PC-9 (cell line): ENCODE measurements around the gene COL4A2. TPM values are rescaled to one million over a fixed set of nuclear protein-coding genes. Genes with fewer than 3 reads are reported as not detected.

Experiments
- BruUV-seq: library from RNA; stranded (reverse); fragments of 400-500 nt; replicated peaks from 2 replicates; lab custom pipeline; 2021; lab: Mats Ljungman, UMichigan
- CTCF ChIA-PET: fragments of 300-600 bp; sonication (Branson Sonifier 250); formaldehyde crosslinking; loops from one replicate; lab custom pipeline; 2022; ENCODE audit warnings: antibody characterized with exemption; lab: Charles Lee
- POLR2A ChIA-PET: fragments of 300-600 bp; sonication (Branson Sonifier 250); formaldehyde crosslinking; loops from one replicate; lab custom pipeline; 2022; ENCODE audit warnings: antibody characterized with exemption; ENCODE audit not compliant: unreplicated experiment; lab: Charles Lee
- DNase-seq, 2 experiments: peaks; one replicate each; pipeline versions ENCODE4 v3.0.0 to v3.0.0-alpha.2; 2015 to 2022; ENCODE audit warnings: mixed read lengths in 1 of 2
- H2AFZ ChIP-seq: fragments of 200-600 bp; sonication (generic); 2 replicates; pipeline ENCODE4 v1.8.1; 2017; ENCODE audit warnings: antibody characterized with exemption
- H3F3A ChIP-seq: fragments of 200-600 bp; sonication (generic); 2 replicates; pipeline ENCODE4 v1.8.1; 2017; ENCODE audit warnings: antibody characterized with exemption, mild to moderate bottlenecking, low read depth; ENCODE audit not compliant: insufficient read depth
- H3K27ac ChIP-seq: fragments of 200-600 bp; sonication (generic); 2 replicates; pipeline ENCODE4 v1.6.1; 2016; ENCODE audit warnings: mixed run types
- H3K27me3 ChIP-seq: fragments of 200-600 bp; sonication (generic); 2 replicates; pipeline ENCODE4 v1.6.1; 2016; ENCODE audit warnings: low read depth, mixed run types; ENCODE audit not compliant: insufficient read depth
- H3K36me3 ChIP-seq: fragments of 200-600 bp; sonication (generic); 2 replicates; pipeline ENCODE4 v1.6.1; 2016; ENCODE audit warnings: low read depth, mixed run types
- H3K4me1 ChIP-seq: fragments of 200-600 bp; sonication (generic); replicated peaks from 2 replicates; pipeline ENCODE4 v1.6.1; 2016; ENCODE audit warnings: mixed run types; ENCODE audit not compliant: insufficient read depth
- H3K4me2 ChIP-seq: fragments of 200-600 bp; sonication (generic); 2 replicates; pipeline ENCODE4 v1.6.1; 2017; ENCODE audit warnings: mixed run types
- H3K4me3 ChIP-seq: fragments of 200-600 bp; sonication (generic); 2 replicates; pipeline ENCODE4 v1.6.1; 2016; ENCODE audit warnings: mixed run types
- H3K79me2 ChIP-seq: fragments of 200-600 bp; sonication (generic); 2 replicates; pipeline ENCODE4 v1.6.1; 2017; ENCODE audit warnings: low read depth, mixed run types
- H3K9me2 ChIP-seq: fragments of 200-600 bp; sonication (generic); 2 replicates; pipeline ENCODE4 v1.8.1; 2017; ENCODE audit warnings: mild to moderate bottlenecking; ENCODE audit not compliant: insufficient read depth
- H3K9me3 ChIP-seq: fragments of 200-600 bp; sonication (generic); 2 replicates; pipeline ENCODE4 v1.8.1; 2016; ENCODE audit warnings: low read depth; ENCODE audit not compliant: insufficient read depth
- H4K20me1 ChIP-seq: fragments of 200-600 bp; sonication (generic); 2 replicates; pipeline ENCODE4 v1.8.1; 2017; ENCODE audit not compliant: insufficient read depth
- CTCF ChIP-seq: fragments of 200-600 bp; sonication (generic); conservative IDR thresholded peaks from 2 replicates; pipeline ENCODE4 v1.6.1; 2017; ENCODE audit warnings: mixed run types, antibody characterized with exemption, mild to moderate bottlenecking, moderate library complexity
- EZH2 ChIP-seq: fragments of 200-600 bp; sonication (generic); IDR thresholded peaks from 2 replicates; pipeline ENCODE4 v1.8.0; 2017; ENCODE audit warnings: antibody characterized with exemption, low read depth
- intact Hi-C: fragments of 100-400 bp; cut with micrococcal nuclease; formaldehyde crosslinking; loops from one replicate; pipeline ENCODE4 v1.10.0; 2022; ENCODE audit not compliant: unreplicated experiment
- total RNA-seq: library from RNA; stranded (reverse); gene quantifications from 2 replicates; pipeline ENCODE4 v1.2.3, GENCODE V29; 2021

The COL4A2 gene
- total RNA-seq, 1 experiment from 2014 or later = 1.2 TPM

- no peaks in the 10 kb centered on the region for H3K9me3 ChIP-seq
- H3K9me2 ChIP-seq = no peaks in the 10 kb centered on the region
- no peaks in the 10 kb centered on the region for H4K20me1 ChIP-seq
- TF ChIP-seq EZH2 = no peak
- TF ChIP-seq CTCF = no peak
- TSS peak; percentile 39 for BruUV-seq
- H3K4me1 ChIP-seq = 0 out of 2 replicates have a peak, but pooled peaks cover 4% of the 10 kb centered on the region
- H2AFZ ChIP-seq = no peak overlapping the region
- H3K27me3 ChIP-seq = no peaks in the 10 kb centered on the region
- H3K27ac ChIP-seq = no peak overlapping the region
- H3K4me2 ChIP-seq = no peak overlapping the region
- ChIA-PET CTCF (no interaction called here), POLR2A (interaction anchor here (0.6 kb wide), 1 partner anchor 37 kb away, joined by 3 read pairs; no protein-coding TSS in a partner anchor)
- H3F3A ChIP-seq = peaks cover 15% of the 10 kb centered on the region; the same call in 1 of the 2 replicates
- DNase-seq = peak in 1 of 2 experiments; percentile 12
- H3K79me2 ChIP-seq = no peaks in the 10 kb centered on the region
- no peaks in the 10 kb centered on the region for H3K36me3 ChIP-seq
- intact Hi-C loops = loop anchor here (10.0 kb wide), 1 partner anchor 284 kb away; no protein-coding TSS in a partner anchor
- no peak overlapping the region for H3K4me3 ChIP-seq
Observed at GRCh38 chr13:110418944-110419343, 111.9 kb downstream of the COL4A2 start.

- Histone ChIP-seq H4K20me1 (no peaks in the 10 kb centered on the region), H3K4me2 (no peak overlapping the region), H3K4me1 (0 out of 2 replicates have a peak, but pooled peaks cover 4% of the 10 kb centered on the region), H3K27ac (no peak overlapping the region), H3F3A (peaks cover 15% of the 10 kb centered on the region; the same call in 1 of the 2 replicates), H3K27me3 (no peaks in the 10 kb centered on the region), H3K79me2 (no peaks in the 10 kb centered on the region), H3K9me2 (no peaks in the 10 kb centered on the region), H2AFZ (no peak overlapping the region), H3K4me3 (no peak overlapping the region), H3K9me3 (no peaks in the 10 kb centered on the region), H3K36me3 (no peaks in the 10 kb centered on the region)
- peak in 1 of 2 experiments; percentile 39 for DNase-seq
- ChIA-PET CTCF (no interaction called here), POLR2A (interaction anchor here (0.6 kb wide), 2 partner anchors 37 to 47 kb away, joined by 3 to 6 read pairs; no protein-coding TSS in a partner anchor)
- TF ChIP-seq EZH2 = no peak
- TF ChIP-seq CTCF = no peak
- intact Hi-C loops = loop anchor here (10.0 kb wide), 1 partner anchor 285 kb away; no protein-coding TSS in a partner anchor
- TSS peak; percentile 73 for BruUV-seq
Observed at GRCh38 chr13:110419381-110419791, 112.3 kb downstream of the COL4A2 start.

GRCh38 chr13:110419946-110420345, 112.9 kb downstream of the COL4A2 start:
- POLR2A ChIA-PET = interaction anchor here (0.6 kb wide), 1 partner anchor 47 kb away, joined by 6 read pairs; no protein-coding TSS in a partner anchor
- CTCF ChIA-PET = no interaction called here

More at GRCh38 chr13:110419946-110420345, 112.9 kb downstream of the COL4A2 start:
- intact Hi-C loops = loop anchor here (10.0 kb wide), 1 partner anchor 285 kb away; no protein-coding TSS in a partner anchor
- H3K27me3 ChIP-seq = no peaks in the 10 kb centered on the region
- no peaks in the 10 kb centered on the region for H3K36me3 ChIP-seq
- 0 out of 2 replicates have a peak, but pooled peaks cover 4% of the 10 kb centered on the region for H3K4me1 ChIP-seq
- H3K4me3 ChIP-seq = no peak overlapping the region
- no TSS peak for BruUV-seq
- no peak for TF ChIP-seq EZH2
- TF ChIP-seq CTCF = no peak
- no peaks in the 10 kb centered on the region for H3K9me2 ChIP-seq
- H3F3A ChIP-seq = peaks cover 14% of the 10 kb centered on the region; the same call in 1 of the 2 replicates
- H4K20me1 ChIP-seq = no peaks in the 10 kb centered on the region
- H3K9me3 ChIP-seq = no peaks in the 10 kb centered on the region
- DNase-seq = no peak
- no peak overlapping the region for H2AFZ ChIP-seq
- no peak overlapping the region for H3K27ac ChIP-seq
- H3K79me2 ChIP-seq = no peaks in the 10 kb centered on the region
- H3K4me2 ChIP-seq = no peak overlapping the region
